Brain microvascular endothelial cell (primary cell): Measurements from ENCODE around the gene BABAM2.

Experiments
- DNase-seq: peaks from one replicate; pipeline ENCODE4 v3.0.0-alpha.2; 2020
- H3K27ac ChIP-seq: fragments of 250-450 bp; sonication (Bioruptor Pico); 2 replicates; pipeline ENCODE4 v1.5.1; 2020; ENCODE audit warnings: mild to moderate bottlenecking, moderate library complexity
- H3K27me3 ChIP-seq: fragments of 250-450 bp; sonication (Bioruptor Pico); replicated peaks from 2 replicates; pipeline ENCODE4 v1.5.1; 2020; ENCODE audit warnings: mild to moderate bottlenecking
- H3K36me3 ChIP-seq: fragments of 250-450 bp; sonication (Bioruptor Pico); replicated peaks from 2 replicates; pipeline ENCODE4 v1.5.1; 2020; ENCODE audit warnings: mild to moderate bottlenecking
- H3K4me3 ChIP-seq: 2 replicates; pipeline ENCODE4 v1.5.1; 2011; ENCODE audit warnings: low read depth, mild to moderate bottlenecking, control low read depth, low read length, moderate library complexity
- CTCF ChIP-seq: IDR thresholded peaks from 2 replicates; pipeline ENCODE4 v1.5.1; 2011; ENCODE audit warnings: low read depth, mild to moderate bottlenecking, moderate library complexity, low read length, control low read depth, inconsistent platforms; ENCODE audit errors: missing control alignments
- in situ Hi-C: cut with HindIII; loops from 2 replicates; pipeline ENCODE4 v1.10.0; 2017; ENCODE audit warnings: low sequenced_read_pairs, low pct_ligation_motif_present

The BABAM2 gene

GRCh38 chr2:28054916-28055315, 164.4 kb downstream of the BABAM2 start:
- no peak for TF ChIP-seq CTCF
- Histone ChIP-seq H3K27me3 (no peaks in the 10 kb centered on the region), H3K36me3 (no peaks in the 10 kb centered on the region), H3K4me3 (no peak overlapping the region), H3K27ac (no peak overlapping the region)
- no peak for DNase-seq
- in situ Hi-C loops, result no loop called here

GRCh38 chr2:28055325-28055970, 164.9 kb downstream of the BABAM2 start:
- H3K27me3 ChIP-seq, result no peaks in the 10 kb centered on the region
- in situ Hi-C loops, result no loop called here
- no peak overlapping the region for H3K27ac ChIP-seq
- H3K36me3 ChIP-seq, result no peaks in the 10 kb centered on the region
- DNase-seq, result no peak
- no peak overlapping the region for H3K4me3 ChIP-seq
- TF ChIP-seq CTCF, result no peak

GRCh38 chr2:28058791-28059190, 168.3 kb downstream of the BABAM2 start:
- no peak overlapping the region for H3K27ac ChIP-seq
- TF ChIP-seq CTCF, result no peak
- H3K4me3 ChIP-seq, result no peak overlapping the region
- no peak for DNase-seq
- no peaks in the 10 kb centered on the region for H3K36me3 ChIP-seq
- in situ Hi-C loops, result no loop called here
- no peaks in the 10 kb centered on the region for H3K27me3 ChIP-seq

GRCh38 chr2:28062867-28063266, 172.3 kb downstream of the BABAM2 start:
- Histone ChIP-seq H3K4me3 (no peak overlapping the region), H3K27me3 (no peaks in the 10 kb centered on the region), H3K36me3 (no peaks in the 10 kb centered on the region), H3K27ac (no peak overlapping the region)
- no peak for DNase-seq
- TF ChIP-seq CTCF, result no peak
- in situ Hi-C loops, result no loop called here

- no peak for DNase-seq
- no peak overlapping the region for H3K27ac ChIP-seq
- H3K4me3 ChIP-seq, result no peak overlapping the region
- in situ Hi-C loops, result no loop called here
- H3K36me3 ChIP-seq, result no peaks in the 10 kb centered on the region
- H3K27me3 ChIP-seq, result no peaks in the 10 kb centered on the region
- TF ChIP-seq CTCF, result no peak
Measured at GRCh38 chr2:28063492-28063962, 173.0 kb downstream of the BABAM2 start.

GRCh38 chr2:28067602-28068001, 177.1 kb downstream of the BABAM2 start:
- Histone ChIP-seq H3K36me3 (no peaks in the 10 kb centered on the region), H3K4me3 (no peak overlapping the region), H3K27me3 (no peaks in the 10 kb centered on the region), H3K27ac (no peak overlapping the region)
- TF ChIP-seq CTCF, result no peak
- in situ Hi-C loops, result no loop called here
- no peak for DNase-seq
